Sigmoid colon (tissue), 4 donors: ENCODE measurements around the gene GRIK4.

Experiments used
- POLR2A ChIP-seq, 2 donors: fragments of 450-650 bp; IDR thresholded peaks; one replicate each; pipeline ENCODE4 v1.6.1; 2016; ENCODE audit warnings: antibody characterized with exemption in 2 of 2, mild to moderate bottlenecking in 2 of 2, moderate library complexity in 2 of 2
- POLR2AphosphoS5 ChIP-seq, 4 donors: sonication (generic); formaldehyde crosslinking; IDR thresholded peaks; one replicate each; pipeline ENCODE4 v1.6.1; 2017; ENCODE audit warnings: antibody characterized with exemption in 4 of 4
- TF ChIP-seq, protein P1 (sequence below), 4 experiments: fragments of 450-650 bp in 3 of 4; fragments of 200-600 bp in 1 of 4; IDR thresholded peaks; one replicate each; pipeline ENCODE4 v1.5.1; 2016 to 2019; ENCODE audit warnings: antibody characterized with exemption in 4 of 4, mild to moderate bottlenecking in 3 of 4, moderate library complexity in 2 of 4

DNA sequence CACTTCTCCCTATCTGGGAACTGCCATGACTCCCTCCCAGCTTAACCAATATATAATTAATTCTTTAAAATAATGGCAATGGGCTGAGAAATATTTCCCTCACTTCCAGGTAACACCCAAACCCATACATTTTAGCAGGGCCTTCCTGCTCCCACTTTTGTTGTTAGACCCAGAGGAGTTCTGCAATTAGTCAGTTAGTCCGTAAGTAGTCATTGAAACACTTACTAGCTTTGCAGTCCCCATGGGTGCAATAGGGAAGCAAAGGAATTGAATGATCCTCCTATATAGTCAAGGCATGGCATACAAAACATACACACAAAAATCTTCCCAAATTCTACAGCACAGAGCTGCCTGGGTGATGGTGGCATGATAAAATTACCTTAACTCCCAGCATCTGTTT, 258.4 kb downstream of the GRIK4 start:
- TF ChIP-seq, protein P1, sequence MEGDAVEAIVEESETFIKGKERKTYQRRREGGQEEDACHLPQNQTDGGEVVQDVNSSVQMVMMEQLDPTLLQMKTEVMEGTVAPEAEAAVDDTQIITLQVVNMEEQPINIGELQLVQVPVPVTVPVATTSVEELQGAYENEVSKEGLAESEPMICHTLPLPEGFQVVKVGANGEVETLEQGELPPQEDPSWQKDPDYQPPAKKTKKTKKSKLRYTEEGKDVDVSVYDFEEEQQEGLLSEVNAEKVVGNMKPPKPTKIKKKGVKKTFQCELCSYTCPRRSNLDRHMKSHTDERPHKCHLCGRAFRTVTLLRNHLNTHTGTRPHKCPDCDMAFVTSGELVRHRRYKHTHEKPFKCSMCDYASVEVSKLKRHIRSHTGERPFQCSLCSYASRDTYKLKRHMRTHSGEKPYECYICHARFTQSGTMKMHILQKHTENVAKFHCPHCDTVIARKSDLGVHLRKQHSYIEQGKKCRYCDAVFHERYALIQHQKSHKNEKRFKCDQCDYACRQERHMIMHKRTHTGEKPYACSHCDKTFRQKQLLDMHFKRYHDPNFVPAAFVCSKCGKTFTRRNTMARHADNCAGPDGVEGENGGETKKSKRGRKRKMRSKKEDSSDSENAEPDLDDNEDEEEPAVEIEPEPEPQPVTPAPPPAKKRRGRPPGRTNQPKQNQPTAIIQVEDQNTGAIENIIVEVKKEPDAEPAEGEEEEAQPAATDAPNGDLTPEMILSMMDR (IDR thresholded peaks at IDR 0.05) = no peak
- TF ChIP-seq POLR2A (IDR thresholded peaks at IDR 0.05) (no peak), POLR2AphosphoS5 (IDR thresholded peaks at IDR 0.05) (no peak)
